Upper lobe of left lung (tissue), 6 donors: ENCODE data around the gene FUT8. TPM values are rescaled to one million over a fixed set of nuclear protein-coding genes. Genes with fewer than 3 reads are reported as not detected.

Source experiments
- ATAC-seq, 2 donors: fragments of 200-7000 bp; cut with Tn5 transposase; one replicate each; pipeline ENCODE4 v1.9.1; 2022; ENCODE audit warnings: mild to moderate bottlenecking in 2 of 2, moderate library complexity in 2 of 2; ENCODE audit not compliant: low FRiP score in 2 of 2
- DNase-seq, 2 donors: peaks; one replicate each; pipeline ENCODE4 v3.0.0-alpha.2; 2019 to 2020
- H3K27ac ChIP-seq, 4 donors: fragments of 200-600 bp; sonication (generic); one replicate each; pipeline ENCODE4 v1.5.1; 2016 to 2019
- H3K27me3 ChIP-seq, 4 donors: fragments of 200-600 bp; sonication (generic); one replicate each; pipeline ENCODE4 v1.5.1; 2017 to 2019
- H3K36me3 ChIP-seq, 4 donors: fragments of 200-600 bp; sonication (generic); one replicate each; pipeline ENCODE4 v1.5.1; 2016 to 2019
- H3K4me1 ChIP-seq, 4 donors: fragments of 200-600 bp; sonication (generic); one replicate each; pipeline ENCODE4 v1.5.1; 2018 to 2019
- H3K4me3 ChIP-seq, 4 donors: fragments of 200-600 bp; sonication (generic); one replicate each; pipeline ENCODE4 v1.5.1; 2017 to 2019; ENCODE audit warnings: mild to moderate bottlenecking in 2 of 4, moderate library complexity in 1 of 4
- H3K9me3 ChIP-seq, 4 donors: fragments of 200-600 bp; sonication (generic); one replicate each; pipeline ENCODE4 v1.5.1; 2018 to 2019
- EP300 ChIP-seq, 4 donors: sonication (generic); formaldehyde crosslinking; IDR thresholded peaks; one replicate each; pipeline ENCODE4 v1.5.1; 2017; ENCODE audit warnings: antibody characterized with exemption in 4 of 4, control low read depth in 2 of 4
- POLR2A ChIP-seq, 4 donors: fragments of 450-650 bp; IDR thresholded peaks; one replicate each; pipeline ENCODE4 v1.5.1; 2016 to 2017; ENCODE audit warnings: antibody characterized with exemption in 4 of 4, mild to moderate bottlenecking in 2 of 4
- POLR2AphosphoS5 ChIP-seq, 2 donors: sonication (generic); formaldehyde crosslinking; IDR thresholded peaks; one replicate each; pipeline ENCODE4 v1.5.1; 2017; ENCODE audit warnings: antibody characterized with exemption in 2 of 2
- WGBS, 2 donors: methylation state at CpG; one replicate each; pipeline ENCODE4 v1.1.5; 2017 to 2018; 5-methylcytosine and 5-hydroxymethylcytosine counted together
- total RNA-seq, 6 donors: library from RNA; depleted of rRNA in 4 of 6; stranded (reverse); fragments of >200 nt in 4 of 6; gene quantifications; one replicate each; pipeline versions ENCODE4 v1.1.0 to v1.2.1, GENCODE V29; 2016 to 2021
- TF ChIP-seq, protein P1 (sequence below), 6 experiments: fragments of 450-650 bp in 4 of 6; fragments of 200-600 bp in 2 of 6; sonication (generic) in 2 of 6; IDR thresholded peaks; one replicate each; pipeline ENCODE4 v1.5.1; 2016 to 2019; ENCODE audit warnings: antibody characterized with exemption in 6 of 6
- donor health status: DM: no; HTN: no; CAD: no; lungs with moderate emphysema.
- donor health status: DM: no; HTN: yes; CAD: no; lungs with severe emphysema.

Gene FUT8
- total RNA-seq, 6 donors from 2014 or later = 17.3 to 38.8 (median 29.1) TPM

DNA sequence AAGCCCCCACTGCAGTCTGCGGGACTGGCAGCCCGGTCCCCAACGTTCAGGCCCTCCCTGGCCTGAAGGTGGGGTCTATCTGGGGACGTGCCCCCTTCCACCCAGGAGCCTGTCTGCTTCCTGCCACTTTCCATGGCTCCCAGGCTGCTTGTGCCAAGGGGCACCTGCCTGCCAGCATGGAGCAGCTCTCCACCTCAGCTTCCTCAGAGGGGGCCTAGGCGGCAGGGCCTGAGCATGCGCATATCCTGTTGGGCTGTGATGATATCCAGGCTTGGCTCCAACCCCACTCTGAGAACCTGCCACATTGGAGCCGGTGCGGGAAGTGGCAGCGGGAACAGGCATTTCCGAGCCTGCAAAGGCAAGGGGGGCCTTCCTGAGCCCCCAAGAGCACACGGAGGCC is 57.4 kb downstream of the FUT8 start:
- TF ChIP-seq POLR2A (IDR thresholded peaks at IDR 0.05) (no peak), EP300 (IDR thresholded peaks at IDR 0.05) (no peak), POLR2AphosphoS5 (IDR thresholded peaks at IDR 0.05) (no peak)
- TF ChIP-seq, protein P1, sequence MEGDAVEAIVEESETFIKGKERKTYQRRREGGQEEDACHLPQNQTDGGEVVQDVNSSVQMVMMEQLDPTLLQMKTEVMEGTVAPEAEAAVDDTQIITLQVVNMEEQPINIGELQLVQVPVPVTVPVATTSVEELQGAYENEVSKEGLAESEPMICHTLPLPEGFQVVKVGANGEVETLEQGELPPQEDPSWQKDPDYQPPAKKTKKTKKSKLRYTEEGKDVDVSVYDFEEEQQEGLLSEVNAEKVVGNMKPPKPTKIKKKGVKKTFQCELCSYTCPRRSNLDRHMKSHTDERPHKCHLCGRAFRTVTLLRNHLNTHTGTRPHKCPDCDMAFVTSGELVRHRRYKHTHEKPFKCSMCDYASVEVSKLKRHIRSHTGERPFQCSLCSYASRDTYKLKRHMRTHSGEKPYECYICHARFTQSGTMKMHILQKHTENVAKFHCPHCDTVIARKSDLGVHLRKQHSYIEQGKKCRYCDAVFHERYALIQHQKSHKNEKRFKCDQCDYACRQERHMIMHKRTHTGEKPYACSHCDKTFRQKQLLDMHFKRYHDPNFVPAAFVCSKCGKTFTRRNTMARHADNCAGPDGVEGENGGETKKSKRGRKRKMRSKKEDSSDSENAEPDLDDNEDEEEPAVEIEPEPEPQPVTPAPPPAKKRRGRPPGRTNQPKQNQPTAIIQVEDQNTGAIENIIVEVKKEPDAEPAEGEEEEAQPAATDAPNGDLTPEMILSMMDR (IDR thresholded peaks at IDR 0.05) = no peak
- Histone ChIP-seq H3K27me3 (no peaks in the 10 kb centered on the region), H3K4me1 (no peaks in the 10 kb centered on the region), H3K9me3 (no peaks in the 10 kb centered on the region), H3K27ac (no peak overlapping the region), H3K4me3 (no peak overlapping the region), H3K36me3 (no peaks in the 10 kb centered on the region)
- DNase-seq (peak in 1 of 2 donors; percentile 46), ATAC-seq (no peak)
- 77 to 100% methylated on average over 1 to 7 of the region's 11 CpGs for WGBS, 2 donors

DNA sequence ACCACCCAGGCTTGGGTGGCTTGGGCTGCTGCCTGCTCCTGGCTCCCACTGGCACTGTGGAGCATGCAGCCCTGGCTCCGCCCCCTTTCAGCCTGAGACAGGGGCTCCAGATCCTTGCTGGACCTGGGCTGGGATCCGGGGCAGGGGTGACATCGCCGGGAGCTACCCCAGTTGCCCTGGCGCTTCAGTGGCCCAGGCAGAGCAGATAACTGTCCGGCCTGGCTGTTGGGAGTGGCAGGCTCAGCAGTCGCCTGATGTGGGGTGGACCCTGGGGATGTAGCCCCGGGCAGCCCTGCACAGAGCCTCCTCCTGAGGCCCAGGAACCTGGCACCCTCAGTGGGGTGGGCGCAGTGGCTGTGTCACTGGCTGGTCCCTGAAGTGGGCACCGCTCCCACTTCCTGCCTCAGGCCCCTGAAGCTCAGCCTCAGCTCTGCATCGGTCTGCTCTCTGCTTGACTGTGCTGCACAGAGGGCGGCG is 57.9 kb downstream of the FUT8 start:
- WGBS, 2 donors = 90 to 98% methylated on average over 3 to 10 of the region's 13 CpGs
- DNase-seq (peak in 1 of 2 donors; percentile 53), ATAC-seq (peak; percentile 26 to 51)
- H3K4me3 ChIP-seq = no peak overlapping the region
- H3K36me3 ChIP-seq = no peaks in the 10 kb centered on the region
- no peak overlapping the region for H3K27ac ChIP-seq
- no peaks in the 10 kb centered on the region for H3K4me1 ChIP-seq
- H3K9me3 ChIP-seq = no peaks in the 10 kb centered on the region
- H3K27me3 ChIP-seq = no peaks in the 10 kb centered on the region
- no peak for TF ChIP-seq POLR2AphosphoS5 (IDR thresholded peaks at IDR 0.05)
- no peak for TF ChIP-seq EP300 (IDR thresholded peaks at IDR 0.05)
- no peak for TF ChIP-seq POLR2A (IDR thresholded peaks at IDR 0.05)
- TF ChIP-seq, protein P1 (IDR thresholded peaks at IDR 0.05) = no peak

DNA sequence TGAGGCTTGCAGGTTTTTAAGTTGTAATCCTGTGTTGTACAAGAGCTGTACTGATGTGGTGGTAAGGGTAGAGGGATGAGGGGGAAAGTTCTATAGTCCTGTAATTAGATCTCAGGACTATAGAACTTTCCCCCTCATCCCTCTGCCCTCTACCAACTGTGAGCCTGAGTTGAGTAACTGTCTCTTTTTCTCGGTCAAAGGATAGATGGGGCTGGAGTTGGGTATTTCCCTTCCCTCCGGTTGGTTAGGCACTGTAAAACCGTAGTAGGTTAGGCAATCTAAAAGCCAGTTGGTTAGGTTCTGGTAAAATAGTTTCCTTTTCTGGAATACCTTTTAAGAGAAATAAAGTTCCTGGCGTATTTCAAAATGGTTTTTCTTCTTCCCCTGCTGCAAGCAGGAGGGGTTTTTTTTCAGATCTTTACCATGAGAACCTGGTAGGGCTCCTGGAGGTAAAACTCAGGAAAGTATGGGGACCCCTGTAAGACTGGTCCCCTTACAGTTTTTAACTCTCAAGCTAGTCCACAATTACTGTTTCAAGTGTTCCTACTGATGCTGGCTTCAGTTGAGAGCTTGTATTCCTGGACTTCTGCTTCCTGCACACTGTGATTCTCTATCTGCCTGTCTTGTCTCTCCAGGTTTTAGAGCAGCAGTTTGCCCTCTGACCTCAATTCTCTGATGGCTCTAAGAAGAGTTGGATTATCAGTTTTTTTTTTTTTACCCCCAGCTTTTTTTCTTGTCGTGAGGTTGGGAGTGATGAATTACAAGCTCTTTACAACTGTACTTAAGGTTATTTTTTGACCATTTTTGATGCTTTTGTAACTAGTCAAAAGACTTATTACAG is 58.7 kb downstream of the FUT8 start:
- WGBS, 2 donors = 64 to 65% methylated on average over 5 of the region's 5 CpGs
- DNase-seq (no peak), ATAC-seq (no peak)
- TF ChIP-seq, protein P1 (IDR thresholded peaks at IDR 0.05) = no peak
- no peak for TF ChIP-seq EP300 (IDR thresholded peaks at IDR 0.05)
- no peak for TF ChIP-seq POLR2A (IDR thresholded peaks at IDR 0.05)
- no peak for TF ChIP-seq POLR2AphosphoS5 (IDR thresholded peaks at IDR 0.05)
- Histone ChIP-seq H3K4me1 (no peaks in the 10 kb centered on the region), H3K4me3 (no peak overlapping the region), H3K27ac (no peak overlapping the region), H3K36me3 (no peaks in the 10 kb centered on the region), H3K27me3 (no peaks in the 10 kb centered on the region), H3K9me3 (no peaks in the 10 kb centered on the region)

DNA sequence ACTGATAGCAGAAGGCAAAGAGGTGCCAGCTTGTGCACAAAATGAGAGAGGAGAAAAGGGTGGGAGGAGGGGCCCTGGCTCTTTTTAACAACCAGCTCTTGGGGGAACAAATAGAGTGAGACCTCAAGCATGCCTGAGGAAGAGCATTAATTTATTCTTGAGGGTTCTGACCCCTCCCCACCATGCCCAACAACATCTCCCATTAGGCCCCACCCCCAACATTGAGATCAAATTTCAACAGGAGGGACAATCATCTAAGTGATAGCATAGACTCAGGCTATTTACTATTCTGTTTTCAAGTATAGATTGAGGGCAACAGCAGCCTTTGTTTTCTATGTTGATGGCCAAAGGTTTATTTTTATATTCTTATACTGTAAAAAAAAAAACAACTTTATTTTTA is 59.7 kb downstream of the FUT8 start:
- H3K4me3 ChIP-seq = no peak overlapping the region
- H3K27ac ChIP-seq = no peak overlapping the region
- H3K36me3 ChIP-seq = no peaks in the 10 kb centered on the region
- H3K27me3 ChIP-seq = no peaks in the 10 kb centered on the region
- no peak for DNase-seq
- no peak for ATAC-seq
- TF ChIP-seq POLR2A (IDR thresholded peaks at IDR 0.05) (no peak), EP300 (IDR thresholded peaks at IDR 0.05) (no peak), POLR2AphosphoS5 (IDR thresholded peaks at IDR 0.05) (no peak)
- TF ChIP-seq, protein P1 (IDR thresholded peaks at IDR 0.05) = no peak
- no peaks in the 10 kb centered on the region for H3K4me1 ChIP-seq
- no peaks in the 10 kb centered on the region for H3K9me3 ChIP-seq
